Gastrocnemius medialis (tissue), 4 donors: ENCODE data around the gene SHF.

ENCODE experiments used
- POLR2A ChIP-seq, 2 donors: fragments of 450-650 bp; IDR thresholded peaks; one replicate each; pipeline ENCODE4 v1.6.1; 2017; ENCODE audit warnings: antibody characterized with exemption in 2 of 2, mild to moderate bottlenecking in 2 of 2, moderate library complexity in 2 of 2
- TF ChIP-seq, protein P1 (sequence below), 5 experiments: fragments of 450-650 bp in 3 of 5; fragments of 200-600 bp in 2 of 5; sonication (generic) in 2 of 5; IDR thresholded peaks in 4 of 5; conservative IDR thresholded peaks in 1 of 5; 1 replicate in 4 of 5; 2 replicates in 1 of 5; pipeline ENCODE4 v1.5.1; 2016 to 2019; ENCODE audit warnings: antibody characterized with exemption in 5 of 5, mild to moderate bottlenecking in 3 of 5, moderate library complexity in 3 of 5

DNA sequence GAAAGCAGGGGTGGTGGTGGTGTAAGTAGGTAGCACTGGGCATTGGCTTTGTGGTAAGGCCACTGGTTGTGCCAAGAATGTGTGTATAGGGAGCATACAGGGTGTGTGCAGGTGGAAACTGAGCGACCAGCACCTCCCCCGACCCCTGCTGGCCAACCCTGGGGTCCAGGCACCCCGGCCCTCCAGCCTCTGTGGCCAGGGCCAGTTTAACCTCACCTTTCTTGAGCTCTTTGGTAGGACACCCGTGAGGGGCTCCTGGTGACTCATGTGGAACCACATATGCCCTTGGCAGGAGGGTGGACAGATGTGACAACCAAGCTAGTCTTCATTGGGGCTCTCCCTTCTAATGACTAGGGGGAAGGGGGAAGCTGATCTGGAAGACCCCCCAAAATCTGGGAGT lies 19.5 kb downstream of the SHF start:
- TF ChIP-seq, protein P1, sequence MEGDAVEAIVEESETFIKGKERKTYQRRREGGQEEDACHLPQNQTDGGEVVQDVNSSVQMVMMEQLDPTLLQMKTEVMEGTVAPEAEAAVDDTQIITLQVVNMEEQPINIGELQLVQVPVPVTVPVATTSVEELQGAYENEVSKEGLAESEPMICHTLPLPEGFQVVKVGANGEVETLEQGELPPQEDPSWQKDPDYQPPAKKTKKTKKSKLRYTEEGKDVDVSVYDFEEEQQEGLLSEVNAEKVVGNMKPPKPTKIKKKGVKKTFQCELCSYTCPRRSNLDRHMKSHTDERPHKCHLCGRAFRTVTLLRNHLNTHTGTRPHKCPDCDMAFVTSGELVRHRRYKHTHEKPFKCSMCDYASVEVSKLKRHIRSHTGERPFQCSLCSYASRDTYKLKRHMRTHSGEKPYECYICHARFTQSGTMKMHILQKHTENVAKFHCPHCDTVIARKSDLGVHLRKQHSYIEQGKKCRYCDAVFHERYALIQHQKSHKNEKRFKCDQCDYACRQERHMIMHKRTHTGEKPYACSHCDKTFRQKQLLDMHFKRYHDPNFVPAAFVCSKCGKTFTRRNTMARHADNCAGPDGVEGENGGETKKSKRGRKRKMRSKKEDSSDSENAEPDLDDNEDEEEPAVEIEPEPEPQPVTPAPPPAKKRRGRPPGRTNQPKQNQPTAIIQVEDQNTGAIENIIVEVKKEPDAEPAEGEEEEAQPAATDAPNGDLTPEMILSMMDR (IDR thresholded peaks at IDR 0.05 in 4 of 5, conservative IDR thresholded peaks at IDR 0.05 in 1 of 5), result no peak
- no peak for TF ChIP-seq POLR2A (IDR thresholded peaks at IDR 0.05)
